GM23338 (cell line): ENCODE measurements around the gene TREM1. TPM values are rescaled to one million over a fixed set of nuclear protein-coding genes. Genes with fewer than 3 reads are reported as not detected.

Experiments
- ATAC-seq: fragments of 200-7000 bp; cut with Tn5 transposase; 3 replicates; pipeline ENCODE4 v1.9.1; 2020
- DNase-seq: peaks from one replicate; pipeline ENCODE4 v3.0.0-alpha.2; 2015; ENCODE audit warnings: low spot score
- H2AFZ ChIP-seq: fragments of 200-600 bp; sonication (generic); 2 replicates; pipeline ENCODE4 v1.8.0; 2016; ENCODE audit warnings: antibody characterized with exemption, mild to moderate bottlenecking, moderate library complexity
- H3F3A ChIP-seq: fragments of 200-600 bp; sonication (generic); replicated peaks from 2 replicates; pipeline ENCODE4 v1.8.0; 2017; ENCODE audit warnings: antibody characterized with exemption, mixed run types, low read depth
- H3K27ac ChIP-seq: fragments of 200-600 bp; sonication (generic); 2 replicates; pipeline ENCODE4 v1.6.1; 2016; ENCODE audit warnings: low read depth
- H3K27me3 ChIP-seq: fragments of 200-600 bp; sonication (generic); 2 replicates; pipeline ENCODE4 v1.8.0; 2016; ENCODE audit warnings: mild to moderate bottlenecking, mixed run types, moderate library complexity; ENCODE audit not compliant: insufficient read depth
- H3K36me3 ChIP-seq: fragments of 200-600 bp; sonication (generic); 2 replicates; pipeline ENCODE4 v1.8.0; 2016; ENCODE audit warnings: mild to moderate bottlenecking; ENCODE audit not compliant: insufficient read depth
- H3K4me1 ChIP-seq: fragments of 200-600 bp; sonication (generic); 2 replicates; pipeline ENCODE4 v1.8.0; 2016; ENCODE audit warnings: mild to moderate bottlenecking, moderate library complexity; ENCODE audit not compliant: insufficient read depth
- H3K4me2 ChIP-seq: fragments of 200-600 bp; sonication (generic); 2 replicates; pipeline ENCODE4 v1.7.1; 2017; ENCODE audit warnings: mixed run types
- H3K4me3 ChIP-seq: fragments of 200-600 bp; sonication (generic); 2 replicates; pipeline ENCODE4 v1.6.1; 2016; ENCODE audit warnings: mixed run types
- H3K79me2 ChIP-seq: fragments of 200-600 bp; sonication (generic); replicated peaks from 2 replicates; pipeline ENCODE4 v1.8.0; 2017; ENCODE audit warnings: mild to moderate bottlenecking; ENCODE audit not compliant: insufficient read depth
- H3K9me2 ChIP-seq: fragments of 200-600 bp; sonication (generic); 2 replicates; pipeline ENCODE4 v1.8.0; 2017; ENCODE audit not compliant: insufficient read depth
- H4K20me1 ChIP-seq: fragments of 200-600 bp; sonication (generic); replicated peaks from 2 replicates; pipeline ENCODE4 v1.8.0; 2017; ENCODE audit warnings: mild to moderate bottlenecking; ENCODE audit not compliant: insufficient read depth
- H3K27ac Mint-ChIP-seq: 2 replicates; pipeline ENCODE4 v1.8.0; 2020; ENCODE audit warnings: inconsistent platforms, mild to moderate bottlenecking, moderate library complexity, mixed read lengths
- H3K27me3 Mint-ChIP-seq: 3 replicates; pipeline ENCODE4 v1.8.0; 2022; ENCODE audit warnings: low read depth, mild to moderate bottlenecking, moderate library complexity, mixed read lengths, inconsistent platforms; ENCODE audit not compliant: insufficient read depth, poor library complexity
- H3K36me3 Mint-ChIP-seq: 3 replicates; pipeline ENCODE4 v1.8.0; 2021; ENCODE audit warnings: low read depth, mild to moderate bottlenecking, inconsistent platforms, moderate library complexity, mixed read lengths
- H3K4me1 Mint-ChIP-seq: 3 replicates; pipeline ENCODE4 v1.8.0; 2020; ENCODE audit warnings: mild to moderate bottlenecking, inconsistent platforms, mixed read lengths
- H3K4me3 Mint-ChIP-seq: 3 replicates; pipeline ENCODE4 v1.8.0; 2021; ENCODE audit warnings: moderate library complexity, mild to moderate bottlenecking, inconsistent platforms, mixed read lengths
- H3K9me3 Mint-ChIP-seq: 3 replicates; pipeline ENCODE4 v1.8.0; 2020; ENCODE audit warnings: moderate library complexity, mild to moderate bottlenecking, inconsistent platforms, mixed read lengths
- CTCF ChIP-seq, 2 experiments: fragments of 200-600 bp in 1 of 2; sonication (generic) in 1 of 2; conservative IDR thresholded peaks; 2 replicates each; pipeline versions ENCODE4 v1.5.1 to v1.6.1; 2016 to 2017; ENCODE audit warnings: antibody characterized with exemption in 2 of 2, low read depth in 2 of 2, mild to moderate bottlenecking in 2 of 2, moderate library complexity in 1 of 2
- EZH2phosphoT487 ChIP-seq: fragments of 200-600 bp; sonication (generic); IDR thresholded peaks from one replicate; pipeline ENCODE4 v1.8.1; 2018; ENCODE audit warnings: antibody characterized with exemption; ENCODE audit not compliant: unreplicated experiment
- REST ChIP-seq: IDR thresholded peaks from one replicate; pipeline ENCODE4 v1.6.1; 2018; ENCODE audit warnings: antibody characterized with exemption; ENCODE audit not compliant: unreplicated experiment
- STAT1 ChIP-seq: IDR thresholded peaks from one replicate; pipeline ENCODE4 v1.6.1; 2016; ENCODE audit warnings: antibody characterized with exemption; ENCODE audit not compliant: unreplicated experiment
- ZNF114 ChIP-seq: fragments of 250-450 bp; sonication (Bioruptor Pico); IDR thresholded peaks from 2 replicates; pipeline ENCODE4 v1.5.0; 2020; ENCODE audit warnings: mild to moderate bottlenecking, moderate library complexity
- ZNF331 ChIP-seq: fragments of 250-450 bp; sonication (Bioruptor Pico); IDR thresholded peaks from 2 replicates; pipeline ENCODE4 v1.5.0; 2020; ENCODE audit warnings: low read depth, mild to moderate bottlenecking, moderate library complexity
- polyA plus RNA-seq: library from polyadenylated mRNA; unstranded; fragments of >200 nt; fragmentation: Nextera tagmentation; extraction: Ambion mirVana; gene quantifications from 2 replicates; pipeline ENCODE4 v1.2.1, GENCODE V29; 2016
- total RNA-seq: library from RNA; depleted of rRNA; stranded (reverse); fragments of >200 nt; shearing (Covaris generic); gene quantifications from 2 replicates; pipeline ENCODE4 v1.2.3, GENCODE V29; 2014
- TF ChIP-seq, protein P1 (sequence below): IDR thresholded peaks from 2 replicates; pipeline ENCODE4 v1.6.1; 2016; ENCODE audit warnings: antibody characterized with exemption
- TF ChIP-seq, protein P2 (sequence below): fragments of 250-450 bp; sonication (Bioruptor Pico); IDR thresholded peaks from 2 replicates; pipeline ENCODE4 v1.5.0; 2020; ENCODE audit warnings: mild to moderate bottlenecking, moderate library complexity

The TREM1 gene
- total and polyA plus RNA-seq, 2 experiments from 2014 or later: not detected

DNA sequence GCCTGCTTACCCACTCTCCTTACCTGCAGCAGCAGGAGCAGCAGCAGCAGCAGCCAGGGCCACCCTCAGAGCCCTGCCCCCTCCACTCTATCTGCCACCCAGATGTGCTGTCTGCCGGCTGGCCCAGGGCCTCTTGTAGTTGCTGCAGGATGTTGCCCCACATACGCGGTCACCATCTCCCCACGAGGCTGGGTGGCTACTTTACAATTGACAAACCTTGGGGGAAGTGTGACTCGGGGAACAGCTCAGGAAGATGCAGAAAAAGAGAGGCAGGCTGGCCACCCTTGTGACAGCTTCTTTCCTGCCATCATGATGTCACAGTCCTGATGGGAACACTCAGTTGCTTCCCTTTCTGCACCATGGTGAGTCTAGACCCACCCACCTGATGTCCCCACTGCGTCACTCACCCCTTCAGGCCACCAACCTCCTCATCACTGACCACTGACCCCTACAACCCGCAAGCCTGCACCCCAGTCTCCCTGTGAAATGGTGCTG lies 14.5 kb downstream of the TREM1 start (continued):
- TF ChIP-seq, protein P1, sequence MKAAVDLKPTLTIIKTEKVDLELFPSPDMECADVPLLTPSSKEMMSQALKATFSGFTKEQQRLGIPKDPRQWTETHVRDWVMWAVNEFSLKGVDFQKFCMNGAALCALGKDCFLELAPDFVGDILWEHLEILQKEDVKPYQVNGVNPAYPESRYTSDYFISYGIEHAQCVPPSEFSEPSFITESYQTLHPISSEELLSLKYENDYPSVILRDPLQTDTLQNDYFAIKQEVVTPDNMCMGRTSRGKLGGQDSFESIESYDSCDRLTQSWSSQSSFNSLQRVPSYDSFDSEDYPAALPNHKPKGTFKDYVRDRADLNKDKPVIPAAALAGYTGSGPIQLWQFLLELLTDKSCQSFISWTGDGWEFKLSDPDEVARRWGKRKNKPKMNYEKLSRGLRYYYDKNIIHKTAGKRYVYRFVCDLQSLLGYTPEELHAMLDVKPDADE: no peak
- TF ChIP-seq STAT1 (no peak), REST (no peak), EZH2phosphoT487 (no peak), ZNF331 (no peak)

- H3K36me3 Mint-ChIP-seq: no peaks in the 10 kb centered on the region
- no peak overlapping the region for H3K4me3 Mint-ChIP-seq
- Histone ChIP-seq H3F3A (no peaks in the 10 kb centered on the region), H3K4me2 (no peak overlapping the region), H3K4me1 (no peaks in the 10 kb centered on the region), H3K27me3 (no peaks in the 10 kb centered on the region), H4K20me1 (no peaks in the 10 kb centered on the region), H3K36me3 (no peaks in the 10 kb centered on the region), H3K27ac (no peak overlapping the region), H3K4me3 (no peak overlapping the region), H3K9me2 (peaks cover 6% of the 10 kb centered on the region; the same call in 1 of the 2 replicates), H2AFZ (no peak overlapping the region), H3K79me2 (no peaks in the 10 kb centered on the region)
- peaks cover 3% of the 10 kb centered on the region for H3K27me3 Mint-ChIP-seq
- H3K4me1 Mint-ChIP-seq: no peaks in the 10 kb centered on the region
- H3K27ac Mint-ChIP-seq: no peak overlapping the region
- H3K9me3 Mint-ChIP-seq: no peaks in the 10 kb centered on the region
- DNase-seq (no peak), ATAC-seq (no peak)
- no peak for TF ChIP-seq STAT1
- no peak for TF ChIP-seq ZNF114 (CRISPR knock-in tag)
- TF ChIP-seq, protein P2, sequence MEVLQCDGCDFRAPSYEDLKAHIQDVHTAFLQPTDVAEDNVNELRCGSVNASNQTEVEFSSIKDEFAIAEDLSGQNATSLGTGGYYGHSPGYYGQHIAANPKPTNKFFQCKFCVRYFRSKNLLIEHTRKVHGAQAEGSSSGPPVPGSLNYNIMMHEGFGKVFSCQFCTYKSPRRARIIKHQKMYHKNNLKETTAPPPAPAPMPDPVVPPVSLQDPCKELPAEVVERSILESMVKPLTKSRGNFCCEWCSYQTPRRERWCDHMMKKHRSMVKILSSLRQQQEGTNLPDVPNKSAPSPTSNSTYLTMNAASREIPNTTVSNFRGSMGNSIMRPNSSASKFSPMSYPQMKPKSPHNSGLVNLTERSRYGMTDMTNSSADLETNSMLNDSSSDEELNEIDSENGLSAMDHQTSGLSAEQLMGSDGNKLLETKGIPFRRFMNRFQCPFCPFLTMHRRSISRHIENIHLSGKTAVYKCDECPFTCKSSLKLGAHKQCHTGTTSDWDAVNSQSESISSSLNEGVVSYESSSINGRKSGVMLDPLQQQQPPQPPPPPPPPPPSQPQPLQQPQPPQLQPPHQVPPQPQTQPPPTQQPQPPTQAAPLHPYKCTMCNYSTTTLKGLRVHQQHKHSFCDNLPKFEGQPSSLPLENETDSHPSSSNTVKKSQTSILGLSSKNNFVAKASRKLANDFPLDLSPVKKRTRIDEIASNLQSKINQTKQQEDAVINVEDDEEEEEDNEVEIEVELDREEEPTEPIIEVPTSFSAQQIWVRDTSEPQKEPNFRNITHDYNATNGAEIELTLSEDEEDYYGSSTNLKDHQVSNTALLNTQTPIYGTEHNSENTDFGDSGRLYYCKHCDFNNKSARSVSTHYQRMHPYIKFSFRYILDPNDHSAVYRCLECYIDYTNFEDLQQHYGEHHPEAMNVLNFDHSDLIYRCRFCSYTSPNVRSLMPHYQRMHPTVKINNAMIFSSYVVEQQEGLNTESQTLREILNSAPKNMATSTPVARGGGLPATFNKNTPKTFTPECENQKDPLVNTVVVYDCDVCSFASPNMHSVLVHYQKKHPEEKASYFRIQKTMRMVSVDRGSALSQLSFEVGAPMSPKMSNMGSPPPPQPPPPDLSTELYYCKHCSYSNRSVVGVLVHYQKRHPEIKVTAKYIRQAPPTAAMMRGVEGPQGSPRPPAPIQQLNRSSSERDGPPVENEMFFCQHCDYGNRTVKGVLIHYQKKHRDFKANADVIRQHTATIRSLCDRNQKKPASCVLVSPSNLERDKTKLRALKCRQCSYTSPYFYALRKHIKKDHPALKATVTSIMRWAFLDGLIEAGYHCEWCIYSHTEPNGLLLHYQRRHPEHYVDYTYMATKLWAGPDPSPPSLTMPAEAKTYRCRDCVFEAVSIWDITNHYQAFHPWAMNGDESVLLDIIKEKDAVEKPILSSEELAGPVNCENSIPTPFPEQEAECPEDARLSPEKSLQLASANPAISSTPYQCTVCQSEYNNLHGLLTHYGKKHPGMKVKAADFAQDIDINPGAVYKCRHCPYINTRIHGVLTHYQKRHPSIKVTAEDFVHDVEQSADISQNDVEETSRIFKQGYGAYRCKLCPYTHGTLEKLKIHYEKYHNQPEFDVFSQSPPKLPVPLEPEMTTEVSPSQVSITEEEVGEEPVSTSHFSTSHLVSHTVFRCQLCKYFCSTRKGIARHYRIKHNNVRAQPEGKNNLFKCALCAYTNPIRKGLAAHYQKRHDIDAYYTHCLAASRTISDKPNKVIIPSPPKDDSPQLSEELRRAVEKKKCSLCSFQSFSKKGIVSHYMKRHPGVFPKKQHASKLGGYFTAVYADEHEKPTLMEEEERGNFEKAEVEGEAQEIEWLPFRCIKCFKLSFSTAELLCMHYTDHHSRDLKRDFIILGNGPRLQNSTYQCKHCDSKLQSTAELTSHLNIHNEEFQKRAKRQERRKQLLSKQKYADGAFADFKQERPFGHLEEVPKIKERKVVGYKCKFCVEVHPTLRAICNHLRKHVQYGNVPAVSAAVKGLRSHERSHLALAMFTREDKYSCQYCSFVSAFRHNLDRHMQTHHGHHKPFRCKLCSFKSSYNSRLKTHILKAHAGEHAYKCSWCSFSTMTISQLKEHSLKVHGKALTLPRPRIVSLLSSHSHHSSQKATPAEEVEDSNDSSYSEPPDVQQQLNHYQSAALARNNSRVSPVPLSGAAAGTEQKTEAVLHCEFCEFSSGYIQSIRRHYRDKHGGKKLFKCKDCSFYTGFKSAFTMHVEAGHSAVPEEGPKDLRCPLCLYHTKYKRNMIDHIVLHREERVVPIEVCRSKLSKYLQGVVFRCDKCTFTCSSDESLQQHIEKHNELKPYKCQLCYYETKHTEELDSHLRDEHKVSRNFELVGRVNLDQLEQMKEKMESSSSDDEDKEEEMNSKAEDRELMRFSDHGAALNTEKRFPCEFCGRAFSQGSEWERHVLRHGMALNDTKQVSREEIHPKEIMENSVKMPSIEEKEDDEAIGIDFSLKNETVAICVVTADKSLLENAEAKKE (CRISPR knock-in tag): no peak
- TF ChIP-seq CTCF (conservative IDR thresholded peaks at IDR 0.05; ENCODE audit: low read depth in 2 of 2): no peak
- no peak for TF ChIP-seq REST
These were observed 16.8 kb downstream of the TREM1 start for GRCh38 chr6:41269716-41270115.
